Fibroblast of upper back skin (primary cell): ENCODE measurements around the gene GRK4.
A peak's percentile ranks its signal among the peaks of the same experiment; 100 is the strongest.
"Not testable (repeated sequence)": the region's sequence is repeated elsewhere in the genome, so short reads cannot be mapped to it uniquely, and the experiment has no call there.

Source experiments
- DNase-seq: peaks from one replicate; pipeline ENCODE4 v3.0.0-alpha.2; 2013

Gene GRK4

GRCh38 chr4:2962614-2963174 is 677 bp upstream of the GRK4 start:
- DNase-seq: peak; percentile 38

- peak; percentile 45 for DNase-seq
Observed at GRCh38 chr4:2963966-2964471, 648 bp downstream of the GRK4 start.

GRCh38 chr4:2964706-2965258 is 1.4 kb downstream of the GRK4 start:
- DNase-seq: no peak

GRCh38 chr4:2965262-2965661 is 1.9 kb downstream of the GRK4 start:
- no peak for DNase-seq

GRCh38 chr4:2968381-2968780 is 5.0 kb downstream of the GRK4 start:
- no peak for DNase-seq

GRCh38 chr4:2971275-2971674 is 7.9 kb downstream of the GRK4 start:
- no peak for DNase-seq

GRCh38 chr4:2977211-2978088 is 14.1 kb downstream of the GRK4 start:
- peak; percentile 28 for DNase-seq

- no peak for DNase-seq
Observed at GRCh38 chr4:2981256-2981819, 18.0 kb downstream of the GRK4 start.

GRCh38 chr4:2982012-2982411 is 18.6 kb downstream of the GRK4 start:
- DNase-seq: no peak

GRCh38 chr4:2983715-2984114 is 20.3 kb downstream of the GRK4 start:
- not testable (repeated sequence) for DNase-seq

GRCh38 chr4:2991243-2991642 is 27.9 kb downstream of the GRK4 start:
- DNase-seq: no peak

GRCh38 chr4:2994917-2995316 is 31.5 kb downstream of the GRK4 start:
- DNase-seq: no peak

GRCh38 chr4:2995546-2996265 is 32.3 kb downstream of the GRK4 start:
- DNase-seq: no peak

GRCh38 chr4:2996415-2996814 is 33.0 kb downstream of the GRK4 start:
- DNase-seq: no peak

- no peak for DNase-seq
Observed at GRCh38 chr4:3007724-3008123, 44.4 kb downstream of the GRK4 start.

GRCh38 chr4:3009422-3009821 is 46.1 kb downstream of the GRK4 start:
- DNase-seq: peak; percentile 6

GRCh38 chr4:3010577-3010976 is 47.2 kb downstream of the GRK4 start:
- DNase-seq: no peak

- DNase-seq: peak; percentile 84
Observed at GRCh38 chr4:3010998-3011397, 47.6 kb downstream of the GRK4 start.

GRCh38 chr4:3011456-3012220 is 48.3 kb downstream of the GRK4 start:
- no peak for DNase-seq

- DNase-seq: no peak
Observed at GRCh38 chr4:3013323-3013722, 50.0 kb downstream of the GRK4 start.

- DNase-seq: no peak
Observed at GRCh38 chr4:3013839-3014350, 50.5 kb downstream of the GRK4 start.

GRCh38 chr4:3016961-3017360 is 53.6 kb downstream of the GRK4 start:
- no peak for DNase-seq
